ENCODE measurements around the gene TRIM36. TPM values are rescaled to one million over a fixed set of nuclear protein-coding genes. Genes with fewer than 3 reads are reported as not detected.

Gene TRIM36
- polyA plus RNA-seq, 1 donor (not counting 4 experiments of a cell fraction or from before 2014, with no cell fraction given), result 2.4 TPM

DNA sequence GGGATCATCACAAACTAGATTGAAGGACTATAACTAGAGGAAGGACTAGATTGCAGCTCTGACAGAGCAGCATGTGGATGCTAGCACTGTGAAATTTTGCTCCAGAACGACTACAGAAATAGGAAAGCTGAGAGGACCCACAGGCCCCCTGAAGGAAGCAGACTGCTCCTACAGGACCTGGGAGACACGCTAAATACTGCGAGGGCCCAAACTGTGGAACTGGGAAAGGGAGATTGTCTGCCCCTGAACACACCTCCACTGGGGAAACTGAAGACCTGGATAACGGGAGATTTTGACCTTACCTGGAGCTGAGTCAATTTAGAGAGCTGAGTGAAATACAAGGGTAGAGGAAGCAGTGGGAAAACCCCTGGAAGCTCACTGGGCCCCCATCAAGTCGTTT lies 19.2 kb downstream of the TRIM36 start:
- Histone ChIP-seq H3K9me1 (ENCODE audit: control insufficient read depth, extremely low read depth, insufficient read depth, low read length) (no peaks in the 10 kb centered on the region), H3K9me3 (ENCODE audit: control insufficient read depth, low read depth, low read length) (no peaks in the 10 kb centered on the region), H3K27me3 (ENCODE audit: control insufficient read depth, extremely low read depth, insufficient read depth, low read length) (no peaks in the 10 kb centered on the region), H3K4me3 (ENCODE audit: control insufficient read depth in 2 of 3, extremely low read depth in 1 of 3, insufficient read depth in 2 of 3, low read depth in 1 of 3, low read length in 3 of 3) (no peak overlapping the region), H4K20me1 (ENCODE audit: control insufficient read depth, extremely low read depth, insufficient read depth, low read length) (no peaks in the 10 kb centered on the region), H2AFZ (ENCODE audit: control insufficient read depth, low read length) (no peak overlapping the region), H3K4me2 (ENCODE audit: control insufficient read depth, extremely low read depth, insufficient read depth, low read depth, low read length) (no peak overlapping the region), H3K27ac (ENCODE audit: control insufficient read depth, insufficient read depth, low read length) (no peak overlapping the region), H3K4me1 (ENCODE audit: control insufficient read depth, extremely low read depth, insufficient read depth, low read length) (no peaks in the 10 kb centered on the region), H3K36me3 (ENCODE audit: control insufficient read depth in 2 of 2, extremely low read depth in 1 of 2, insufficient read depth in 2 of 2, low read length in 2 of 2) (no peaks in the 10 kb centered on the region), H3K9ac (ENCODE audit: control insufficient read depth, extremely low read depth, insufficient read depth, low read length) (no peak overlapping the region), H3K79me2 (ENCODE audit: control insufficient read depth, insufficient read depth, low read length) (no peaks in the 10 kb centered on the region)
- no peak for DNase-seq (ENCODE audit: low read depth, low spot score)
- dilution Hi-C loops (cut with MboI; ENCODE audit: extremely low pct_ligation_motif_present, low sequenced_read_pairs), result no loop called here
- TF ChIP-seq, protein P1, sequence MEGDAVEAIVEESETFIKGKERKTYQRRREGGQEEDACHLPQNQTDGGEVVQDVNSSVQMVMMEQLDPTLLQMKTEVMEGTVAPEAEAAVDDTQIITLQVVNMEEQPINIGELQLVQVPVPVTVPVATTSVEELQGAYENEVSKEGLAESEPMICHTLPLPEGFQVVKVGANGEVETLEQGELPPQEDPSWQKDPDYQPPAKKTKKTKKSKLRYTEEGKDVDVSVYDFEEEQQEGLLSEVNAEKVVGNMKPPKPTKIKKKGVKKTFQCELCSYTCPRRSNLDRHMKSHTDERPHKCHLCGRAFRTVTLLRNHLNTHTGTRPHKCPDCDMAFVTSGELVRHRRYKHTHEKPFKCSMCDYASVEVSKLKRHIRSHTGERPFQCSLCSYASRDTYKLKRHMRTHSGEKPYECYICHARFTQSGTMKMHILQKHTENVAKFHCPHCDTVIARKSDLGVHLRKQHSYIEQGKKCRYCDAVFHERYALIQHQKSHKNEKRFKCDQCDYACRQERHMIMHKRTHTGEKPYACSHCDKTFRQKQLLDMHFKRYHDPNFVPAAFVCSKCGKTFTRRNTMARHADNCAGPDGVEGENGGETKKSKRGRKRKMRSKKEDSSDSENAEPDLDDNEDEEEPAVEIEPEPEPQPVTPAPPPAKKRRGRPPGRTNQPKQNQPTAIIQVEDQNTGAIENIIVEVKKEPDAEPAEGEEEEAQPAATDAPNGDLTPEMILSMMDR (optimal IDR thresholded peaks at IDR 0.05 in 1 of 3, IDR thresholded peaks at IDR 0.05 in 1 of 3, conservative IDR thresholded peaks at IDR 0.05 in 1 of 3; ENCODE audit: extremely low read depth in 1 of 3, insufficient read depth in 2 of 3, low read length in 3 of 3), result no peak
- no peak for TF ChIP-seq EZH2 (IDR thresholded peaks at IDR 0.05; ENCODE audit: low read length)
- FAIRE-seq, result no peak

- Histone ChIP-seq H3K9ac (ENCODE audit: control insufficient read depth, extremely low read depth, insufficient read depth, low read length) (no peak overlapping the region), H3K4me2 (ENCODE audit: control insufficient read depth, extremely low read depth, insufficient read depth, low read depth, low read length) (no peak overlapping the region), H3K9me3 (ENCODE audit: control insufficient read depth, low read depth, low read length) (no peaks in the 10 kb centered on the region), H2AFZ (ENCODE audit: control insufficient read depth, low read length) (no peak overlapping the region), H3K27me3 (ENCODE audit: control insufficient read depth, extremely low read depth, insufficient read depth, low read length) (no peaks in the 10 kb centered on the region), H3K9me1 (ENCODE audit: control insufficient read depth, extremely low read depth, insufficient read depth, low read length) (no peaks in the 10 kb centered on the region), H3K79me2 (ENCODE audit: control insufficient read depth, insufficient read depth, low read length) (no peaks in the 10 kb centered on the region), H3K36me3 (ENCODE audit: control insufficient read depth in 2 of 2, extremely low read depth in 1 of 2, insufficient read depth in 2 of 2, low read length in 2 of 2) (no peaks in the 10 kb centered on the region), H3K4me3 (ENCODE audit: control insufficient read depth in 2 of 3, extremely low read depth in 1 of 3, insufficient read depth in 2 of 3, low read depth in 1 of 3, low read length in 3 of 3) (no peak overlapping the region), H4K20me1 (ENCODE audit: control insufficient read depth, extremely low read depth, insufficient read depth, low read length) (no peaks in the 10 kb centered on the region), H3K4me1 (ENCODE audit: control insufficient read depth, extremely low read depth, insufficient read depth, low read length) (no peaks in the 10 kb centered on the region), H3K27ac (ENCODE audit: control insufficient read depth, insufficient read depth, low read length) (no peak overlapping the region)
- no peak for FAIRE-seq
- DNase-seq (ENCODE audit: low read depth, low spot score), result no peak
- TF ChIP-seq EZH2 (IDR thresholded peaks at IDR 0.05; ENCODE audit: low read length), result no peak
- TF ChIP-seq, protein P1 (optimal IDR thresholded peaks at IDR 0.05 in 1 of 3, IDR thresholded peaks at IDR 0.05 in 1 of 3, conservative IDR thresholded peaks at IDR 0.05 in 1 of 3; ENCODE audit: extremely low read depth in 1 of 3, insufficient read depth in 2 of 3, low read length in 3 of 3), result no peak
- dilution Hi-C loops (cut with MboI; ENCODE audit: extremely low pct_ligation_motif_present, low sequenced_read_pairs), result no loop called here
These were observed 22.7 kb downstream of the TRIM36 start for GRCh38 chr5:115147052-115147451.
